ENCODE results near the gene FHL1.

The FHL1 gene

GRCh38 chrX:136147976-136148375 lies 643 bp downstream of the FHL1 start:
- Histone ChIP-seq H3K36me3 (ENCODE audit: control insufficient read depth, insufficient read depth, low read length) (no peaks in the 10 kb centered on the region), H3K9me3 (ENCODE audit: control insufficient read depth, insufficient read depth, low read depth, low read length) (no peaks in the 10 kb centered on the region), H3K27ac (ENCODE audit: low read depth, low read length) (no peak overlapping the region), H3K4me1 (ENCODE audit: control insufficient read depth, insufficient read depth, low read length) (peaks cover 8% of the 10 kb centered on the region), H3K9ac (ENCODE audit: low read length) (no peak overlapping the region), H3K4me3 (ENCODE audit: low read depth, low read length) (peak overlapping the region; percentile 76), H3K27me3 (ENCODE audit: control insufficient read depth, insufficient read depth, low read length) (peaks cover 43% of the 10 kb centered on the region)

DNA sequence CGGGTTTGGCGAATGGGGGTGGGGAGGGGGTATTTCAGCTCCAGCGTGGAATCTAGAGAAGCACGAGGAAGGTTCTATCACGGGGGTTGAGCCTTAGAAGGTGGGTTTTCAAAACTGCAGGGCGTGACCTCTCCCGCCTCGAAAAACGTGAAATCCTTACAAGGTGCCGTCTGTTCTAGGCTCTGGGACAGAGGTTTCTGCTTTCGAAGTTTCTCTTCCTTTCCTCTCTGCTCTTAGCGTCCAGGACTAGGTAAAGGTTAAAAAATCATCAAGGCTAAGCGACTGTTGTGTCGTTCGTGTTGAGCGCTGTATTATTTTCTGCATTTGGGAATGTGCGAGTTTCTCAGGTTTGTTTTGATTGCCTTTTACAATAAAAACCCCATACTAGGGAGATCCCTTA lies 1.1 kb downstream of the FHL1 start:
- Histone ChIP-seq H3K4me1 (ENCODE audit: control insufficient read depth, insufficient read depth, low read length) (peaks cover 8% of the 10 kb centered on the region), H3K4me3 (ENCODE audit: low read depth, low read length) (peak overlapping the region; percentile 76), H3K27me3 (ENCODE audit: control insufficient read depth, insufficient read depth, low read length) (peaks cover 43% of the 10 kb centered on the region), H3K9ac (ENCODE audit: low read length) (no peak overlapping the region), H3K9me3 (ENCODE audit: control insufficient read depth, insufficient read depth, low read depth, low read length) (no peaks in the 10 kb centered on the region), H3K36me3 (ENCODE audit: control insufficient read depth, insufficient read depth, low read length) (no peaks in the 10 kb centered on the region), H3K27ac (ENCODE audit: low read depth, low read length) (no peak overlapping the region)

- Histone ChIP-seq H3K4me3 (ENCODE audit: low read depth, low read length) (no peak overlapping the region), H3K9ac (ENCODE audit: low read length) (no peak overlapping the region), H3K9me3 (ENCODE audit: control insufficient read depth, insufficient read depth, low read depth, low read length) (no peaks in the 10 kb centered on the region), H3K27ac (ENCODE audit: low read depth, low read length) (no peak overlapping the region), H3K4me1 (ENCODE audit: control insufficient read depth, insufficient read depth, low read length) (no peaks in the 10 kb centered on the region; the same call in 1 of the 2 replicates), H3K36me3 (ENCODE audit: control insufficient read depth, insufficient read depth, low read length) (no peaks in the 10 kb centered on the region), H3K27me3 (ENCODE audit: control insufficient read depth, insufficient read depth, low read length) (0 out of 2 replicates have a peak, but pooled peaks cover 3% of the 10 kb centered on the region)
These were observed 7.7 kb downstream of the FHL1 start for GRCh38 chrX:136154998-136155397.

- H3K27me3 ChIP-seq (ENCODE audit: control insufficient read depth, insufficient read depth, low read length) = no peaks in the 10 kb centered on the region
- H3K27ac ChIP-seq (ENCODE audit: low read depth, low read length) = no peak overlapping the region
- no peaks in the 10 kb centered on the region; the same call in 1 of the 2 replicates for H3K4me1 ChIP-seq (ENCODE audit: control insufficient read depth, insufficient read depth, low read length)
- no peaks in the 10 kb centered on the region for H3K36me3 ChIP-seq (ENCODE audit: control insufficient read depth, insufficient read depth, low read length)
- no peaks in the 10 kb centered on the region for H3K9me3 ChIP-seq (ENCODE audit: control insufficient read depth, insufficient read depth, low read depth, low read length)
- no peak overlapping the region for H3K4me3 ChIP-seq (ENCODE audit: low read depth, low read length)
- no peak overlapping the region for H3K9ac ChIP-seq (ENCODE audit: low read length)
These were observed 9.3 kb downstream of the FHL1 start for GRCh38 chrX:136156560-136157117.

- H3K27ac ChIP-seq (ENCODE audit: low read depth, low read length) = no peak overlapping the region
- no peaks in the 10 kb centered on the region for H3K27me3 ChIP-seq (ENCODE audit: control insufficient read depth, insufficient read depth, low read length)
- H3K4me3 ChIP-seq (ENCODE audit: low read depth, low read length) = no peak overlapping the region
- no peaks in the 10 kb centered on the region for H3K36me3 ChIP-seq (ENCODE audit: control insufficient read depth, insufficient read depth, low read length)
- no peak overlapping the region for H3K9ac ChIP-seq (ENCODE audit: low read length)
- H3K9me3 ChIP-seq (ENCODE audit: control insufficient read depth, insufficient read depth, low read depth, low read length) = no peaks in the 10 kb centered on the region
- H3K4me1 ChIP-seq (ENCODE audit: control insufficient read depth, insufficient read depth, low read length) = no peaks in the 10 kb centered on the region; the same call in 1 of the 2 replicates
These were observed 9.9 kb downstream of the FHL1 start for GRCh38 chrX:136157187-136157586.

DNA sequence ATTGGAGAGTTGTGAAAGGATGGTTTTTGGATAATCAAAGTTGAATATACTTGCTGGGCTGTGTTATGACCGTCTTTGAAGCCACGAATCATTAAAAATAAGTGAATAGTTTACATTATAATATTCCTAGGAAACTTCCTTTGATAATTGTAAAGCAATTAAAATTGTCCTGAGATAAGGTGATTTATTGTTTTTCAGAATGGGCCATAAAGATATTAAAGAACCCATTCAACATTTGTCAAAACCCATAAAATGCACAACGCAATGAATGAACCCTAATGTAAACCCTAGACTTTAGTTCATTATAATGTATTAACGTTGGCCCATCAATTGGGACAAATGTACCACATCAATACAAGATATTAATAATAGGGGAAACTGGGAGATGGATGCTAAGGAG lies 11.4 kb downstream of the FHL1 start:
- Histone ChIP-seq H3K9ac (ENCODE audit: low read length) (no peak overlapping the region), H3K9me3 (ENCODE audit: control insufficient read depth, insufficient read depth, low read depth, low read length) (no peaks in the 10 kb centered on the region), H3K27ac (ENCODE audit: low read depth, low read length) (no peak overlapping the region), H3K4me1 (ENCODE audit: control insufficient read depth, insufficient read depth, low read length) (no peaks in the 10 kb centered on the region), H3K36me3 (ENCODE audit: control insufficient read depth, insufficient read depth, low read length) (no peaks in the 10 kb centered on the region), H3K4me3 (ENCODE audit: low read depth, low read length) (no peak overlapping the region), H3K27me3 (ENCODE audit: control insufficient read depth, insufficient read depth, low read length) (no peaks in the 10 kb centered on the region)

DNA sequence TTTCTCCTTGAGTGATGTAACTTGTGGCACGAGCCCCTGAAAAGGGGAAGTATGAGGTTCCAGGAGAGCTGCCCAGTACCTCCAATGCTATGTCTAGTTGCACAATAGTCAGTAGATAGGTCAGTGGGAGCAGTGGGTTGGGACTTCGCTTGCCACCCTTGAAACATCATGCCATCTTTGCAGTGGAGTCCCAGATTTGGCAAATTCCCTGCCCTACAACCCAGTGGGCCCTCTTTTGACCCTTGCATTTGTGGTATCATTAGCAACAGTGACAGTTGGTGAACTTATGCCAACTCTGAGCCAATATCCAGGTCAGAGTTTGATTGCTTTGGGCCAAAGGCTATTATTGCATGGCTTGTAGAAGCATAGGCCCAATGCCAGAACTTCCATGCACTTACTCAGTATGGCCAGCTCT lies 12.3 kb downstream of the FHL1 start:
- H3K27ac ChIP-seq (ENCODE audit: low read depth, low read length) = no peak overlapping the region
- H3K9me3 ChIP-seq (ENCODE audit: control insufficient read depth, insufficient read depth, low read depth, low read length) = no peaks in the 10 kb centered on the region
- no peaks in the 10 kb centered on the region for H3K36me3 ChIP-seq (ENCODE audit: control insufficient read depth, insufficient read depth, low read length)
- H3K9ac ChIP-seq (ENCODE audit: low read length) = no peak overlapping the region
- no peak overlapping the region for H3K4me3 ChIP-seq (ENCODE audit: low read depth, low read length)
- no peaks in the 10 kb centered on the region for H3K4me1 ChIP-seq (ENCODE audit: control insufficient read depth, insufficient read depth, low read length)
- no peaks in the 10 kb centered on the region for H3K27me3 ChIP-seq (ENCODE audit: control insufficient read depth, insufficient read depth, low read length)

DNA sequence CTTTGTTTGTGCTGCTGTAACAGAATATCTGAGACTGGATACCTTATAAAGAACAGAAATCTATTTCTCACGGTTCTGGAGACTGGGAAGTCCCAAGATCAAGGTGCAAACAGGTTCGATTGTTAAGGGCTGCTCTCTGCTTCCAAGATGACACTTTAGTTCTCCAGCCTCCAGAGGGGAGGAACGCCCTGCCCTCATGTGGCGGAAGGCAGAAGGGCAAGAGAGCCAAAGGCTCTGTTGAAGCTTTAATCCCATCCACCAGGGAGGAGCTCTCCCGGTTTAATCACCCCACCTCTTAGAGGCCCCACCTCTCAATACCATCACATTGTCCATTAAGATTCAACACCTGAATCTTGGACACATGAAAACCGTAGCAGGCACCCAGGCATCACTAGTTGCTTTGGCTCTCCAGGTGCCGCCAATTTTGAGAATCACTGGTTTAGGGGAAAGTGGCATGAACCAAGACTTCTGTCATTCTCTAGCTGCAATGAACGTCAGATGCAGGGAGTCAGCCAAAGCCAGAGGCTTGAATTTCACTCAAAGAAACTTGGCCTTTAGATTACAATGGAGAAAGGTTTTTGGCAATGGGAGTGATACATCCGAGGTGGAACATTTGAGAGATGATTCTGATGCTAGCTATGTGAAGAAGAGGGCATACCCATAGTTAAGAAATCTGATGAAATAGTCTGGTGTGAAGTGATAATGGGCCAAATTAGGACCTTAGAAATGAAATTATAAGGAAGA lies 15.7 kb downstream of the FHL1 start:
- H3K27me3 ChIP-seq (ENCODE audit: control insufficient read depth, insufficient read depth, low read length) = no peaks in the 10 kb centered on the region
- peaks cover 19% of the 10 kb centered on the region for H3K4me1 ChIP-seq (ENCODE audit: control insufficient read depth, insufficient read depth, low read length)
- no peaks in the 10 kb centered on the region for H3K9me3 ChIP-seq (ENCODE audit: control insufficient read depth, insufficient read depth, low read depth, low read length)
- H3K27ac ChIP-seq (ENCODE audit: low read depth, low read length) = no peak overlapping the region
- no peak overlapping the region for H3K4me3 ChIP-seq (ENCODE audit: low read depth, low read length)
- no peaks in the 10 kb centered on the region for H3K36me3 ChIP-seq (ENCODE audit: control insufficient read depth, insufficient read depth, low read length)
- H3K9ac ChIP-seq (ENCODE audit: low read length) = no peak overlapping the region

DNA sequence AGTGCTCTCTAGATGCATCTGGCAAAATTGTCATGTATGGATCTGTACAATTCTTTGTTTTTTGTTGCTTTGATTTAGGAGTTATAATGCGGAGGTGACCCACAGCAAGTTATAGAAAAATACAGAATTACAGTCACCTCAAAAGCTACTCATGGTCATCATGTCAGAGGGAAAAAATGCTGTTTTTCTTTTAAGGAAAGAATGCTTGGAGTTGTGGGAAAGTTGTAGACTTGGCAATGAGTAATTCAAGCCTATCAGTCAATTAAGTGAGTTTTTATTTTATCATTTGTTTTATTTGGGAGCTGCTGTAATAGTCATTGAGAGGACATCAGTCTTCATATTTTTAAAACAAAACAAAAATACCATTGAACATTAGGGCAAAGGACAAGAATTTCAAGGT lies 16.4 kb downstream of the FHL1 start:
- Histone ChIP-seq H3K36me3 (ENCODE audit: control insufficient read depth, insufficient read depth, low read length) (no peaks in the 10 kb centered on the region), H3K27me3 (ENCODE audit: control insufficient read depth, insufficient read depth, low read length) (no peaks in the 10 kb centered on the region), H3K9ac (ENCODE audit: low read length) (no peak overlapping the region), H3K4me3 (ENCODE audit: low read depth, low read length) (no peak overlapping the region), H3K9me3 (ENCODE audit: control insufficient read depth, insufficient read depth, low read depth, low read length) (no peaks in the 10 kb centered on the region), H3K27ac (ENCODE audit: low read depth, low read length) (no peak overlapping the region), H3K4me1 (ENCODE audit: control insufficient read depth, insufficient read depth, low read length) (peaks cover 26% of the 10 kb centered on the region)

GRCh38 chrX:136165406-136165805 lies 18.1 kb downstream of the FHL1 start:
- Histone ChIP-seq H3K4me3 (ENCODE audit: low read depth, low read length) (no peak overlapping the region), H3K27ac (ENCODE audit: low read depth, low read length) (no peak overlapping the region; the same call in 1 of the 2 replicates), H3K9ac (ENCODE audit: low read length) (no peak overlapping the region), H3K27me3 (ENCODE audit: control insufficient read depth, insufficient read depth, low read length) (no peaks in the 10 kb centered on the region), H3K9me3 (ENCODE audit: control insufficient read depth, insufficient read depth, low read depth, low read length) (no peaks in the 10 kb centered on the region), H3K36me3 (ENCODE audit: control insufficient read depth, insufficient read depth, low read length) (no peaks in the 10 kb centered on the region), H3K4me1 (ENCODE audit: control insufficient read depth, insufficient read depth, low read length) (peaks cover 43% of the 10 kb centered on the region)

DNA sequence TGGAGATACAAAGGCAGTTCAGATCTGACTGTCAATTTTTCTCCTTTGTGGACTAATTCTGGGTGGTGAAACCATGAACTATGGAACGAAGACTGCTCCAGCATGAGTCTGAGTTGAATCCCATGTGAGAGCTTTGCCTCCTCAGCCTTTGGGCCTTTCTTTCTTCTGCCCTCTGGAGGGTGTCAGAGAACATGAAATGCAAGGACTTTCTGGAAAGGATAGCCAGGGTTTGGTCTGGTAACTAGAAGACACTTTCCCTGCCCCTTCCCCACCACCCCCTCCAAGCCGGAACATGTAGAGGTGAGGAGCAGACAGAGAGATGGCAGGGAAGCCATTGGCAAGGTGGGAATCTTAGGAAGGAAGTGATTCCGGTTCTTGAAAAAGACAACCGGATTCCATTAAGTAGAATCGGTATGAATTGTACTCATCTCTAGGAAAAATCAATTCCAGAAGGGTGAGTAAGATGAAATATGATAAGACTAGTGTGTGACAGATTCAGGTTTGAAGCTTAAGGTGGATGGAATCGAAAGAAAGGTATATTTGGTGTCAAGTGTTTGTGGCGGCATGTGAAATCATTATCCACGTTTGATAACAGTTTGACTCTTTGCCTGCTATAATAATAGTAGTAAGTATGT lies 19.0 kb downstream of the FHL1 start:
- Histone ChIP-seq H3K9ac (ENCODE audit: low read length) (no peak overlapping the region), H3K27me3 (ENCODE audit: control insufficient read depth, insufficient read depth, low read length) (no peaks in the 10 kb centered on the region), H3K9me3 (ENCODE audit: control insufficient read depth, insufficient read depth, low read depth, low read length) (no peaks in the 10 kb centered on the region), H3K4me1 (ENCODE audit: control insufficient read depth, insufficient read depth, low read length) (peaks cover 50% of the 10 kb centered on the region), H3K36me3 (ENCODE audit: control insufficient read depth, insufficient read depth, low read length) (no peaks in the 10 kb centered on the region), H3K27ac (ENCODE audit: low read depth, low read length) (no peak overlapping the region; the same call in 1 of the 2 replicates), H3K4me3 (ENCODE audit: low read depth, low read length) (no peak overlapping the region)
